Measurements from ENCODE around the gene RGL1. TPM values are rescaled to one million over a fixed set of nuclear protein-coding genes. Genes with fewer than 3 reads are reported as not detected.
A peak's percentile ranks its signal among the peaks of the same experiment; 100 is the strongest.

The RGL1 gene
- total and polyA plus RNA-seq, 2 experiments from 2014 or later: 17.9 to 30.7 TPM

GRCh38 chr1:183778045-183778444 is 26.9 kb upstream of the RGL1 start:
- Histone ChIP-seq H3K4me3 (no peak overlapping the region), H3K27me3 (no peaks in the 10 kb centered on the region), H3K9me2 (replicated peaks; ENCODE audit: insufficient read depth) (no peaks in the 10 kb centered on the region), H3K4me1 (ENCODE audit: insufficient read depth) (no peaks in the 10 kb centered on the region), H3K9me3 (ENCODE audit: low read depth) (no peaks in the 10 kb centered on the region), H2AFZ (no peak overlapping the region), H3K4me2 (peak overlapping the region; percentile 23), H3K27ac (peak overlapping the region; percentile 14), H3K79me2 (no peaks in the 10 kb centered on the region), H4K20me1 (ENCODE audit: insufficient read depth, poor library complexity, severe bottlenecking) (no peaks in the 10 kb centered on the region), H3K36me3 (replicated peaks; ENCODE audit: insufficient read depth, low read depth) (no peaks in the 10 kb centered on the region)
- DNase-seq (ENCODE audit: low spot score): peak; percentile 10
- 56% methylated on average over 3 of the region's 3 CpGs for WGBS (ENCODE audit: low lambda C conversion rate, missing lambda C conversion rate)
- TF ChIP-seq, protein P1, sequence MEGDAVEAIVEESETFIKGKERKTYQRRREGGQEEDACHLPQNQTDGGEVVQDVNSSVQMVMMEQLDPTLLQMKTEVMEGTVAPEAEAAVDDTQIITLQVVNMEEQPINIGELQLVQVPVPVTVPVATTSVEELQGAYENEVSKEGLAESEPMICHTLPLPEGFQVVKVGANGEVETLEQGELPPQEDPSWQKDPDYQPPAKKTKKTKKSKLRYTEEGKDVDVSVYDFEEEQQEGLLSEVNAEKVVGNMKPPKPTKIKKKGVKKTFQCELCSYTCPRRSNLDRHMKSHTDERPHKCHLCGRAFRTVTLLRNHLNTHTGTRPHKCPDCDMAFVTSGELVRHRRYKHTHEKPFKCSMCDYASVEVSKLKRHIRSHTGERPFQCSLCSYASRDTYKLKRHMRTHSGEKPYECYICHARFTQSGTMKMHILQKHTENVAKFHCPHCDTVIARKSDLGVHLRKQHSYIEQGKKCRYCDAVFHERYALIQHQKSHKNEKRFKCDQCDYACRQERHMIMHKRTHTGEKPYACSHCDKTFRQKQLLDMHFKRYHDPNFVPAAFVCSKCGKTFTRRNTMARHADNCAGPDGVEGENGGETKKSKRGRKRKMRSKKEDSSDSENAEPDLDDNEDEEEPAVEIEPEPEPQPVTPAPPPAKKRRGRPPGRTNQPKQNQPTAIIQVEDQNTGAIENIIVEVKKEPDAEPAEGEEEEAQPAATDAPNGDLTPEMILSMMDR (IDR thresholded peaks at IDR 0.05; ENCODE audit: poor library complexity): no peak
- TF ChIP-seq EZH2 (IDR thresholded peaks at IDR 0.05; ENCODE audit: borderline replicate concordance) (no peak), EZH2phosphoT487 (IDR thresholded peaks at IDR 0.05; ENCODE audit: low read depth, severe bottlenecking, unreplicated experiment) (no peak)

GRCh38 chr1:183778568-183779433 is 26.1 kb upstream of the RGL1 start:
- Histone ChIP-seq H2AFZ (no peak overlapping the region), H3K4me1 (ENCODE audit: insufficient read depth) (no peaks in the 10 kb centered on the region), H3K4me3 (no peak overlapping the region), H3K4me2 (no peak overlapping the region), H3K79me2 (no peaks in the 10 kb centered on the region), H3K9me2 (replicated peaks; ENCODE audit: insufficient read depth) (no peaks in the 10 kb centered on the region), H3K27me3 (no peaks in the 10 kb centered on the region), H4K20me1 (ENCODE audit: insufficient read depth, poor library complexity, severe bottlenecking) (no peaks in the 10 kb centered on the region), H3K36me3 (replicated peaks; ENCODE audit: insufficient read depth, low read depth) (no peaks in the 10 kb centered on the region), H3K9me3 (ENCODE audit: low read depth) (no peaks in the 10 kb centered on the region), H3K27ac (peak overlapping the region; percentile 33)
- TF ChIP-seq, protein P1 (IDR thresholded peaks at IDR 0.05; ENCODE audit: poor library complexity): no peak
- TF ChIP-seq EZH2phosphoT487 (IDR thresholded peaks at IDR 0.05; ENCODE audit: low read depth, severe bottlenecking, unreplicated experiment) (no peak), EZH2 (IDR thresholded peaks at IDR 0.05; ENCODE audit: borderline replicate concordance) (no peak)
- DNase-seq (ENCODE audit: low spot score): no peak
- 78% methylated on average over 4 of the region's 4 CpGs for WGBS (ENCODE audit: low lambda C conversion rate, missing lambda C conversion rate)

GRCh38 chr1:183780159-183780558 is 24.8 kb upstream of the RGL1 start:
- Histone ChIP-seq H3K79me2 (no peaks in the 10 kb centered on the region), H3K36me3 (replicated peaks; ENCODE audit: insufficient read depth, low read depth) (no peaks in the 10 kb centered on the region), H3K4me2 (no peak overlapping the region), H2AFZ (no peak overlapping the region), H3K27me3 (no peaks in the 10 kb centered on the region), H3K9me3 (ENCODE audit: low read depth) (no peaks in the 10 kb centered on the region), H3K4me3 (no peak overlapping the region), H3K9me2 (replicated peaks; ENCODE audit: insufficient read depth) (no peaks in the 10 kb centered on the region), H3K4me1 (ENCODE audit: insufficient read depth) (peaks cover 6% of the 10 kb centered on the region), H4K20me1 (ENCODE audit: insufficient read depth, poor library complexity, severe bottlenecking) (no peaks in the 10 kb centered on the region), H3K27ac (no peak overlapping the region)
- TF ChIP-seq EZH2 (IDR thresholded peaks at IDR 0.05; ENCODE audit: borderline replicate concordance): no peak
- TF ChIP-seq, protein P1 (IDR thresholded peaks at IDR 0.05; ENCODE audit: poor library complexity): no peak
- no peak for TF ChIP-seq EZH2phosphoT487 (IDR thresholded peaks at IDR 0.05; ENCODE audit: low read depth, severe bottlenecking, unreplicated experiment)
- no peak for DNase-seq (ENCODE audit: low spot score)
- WGBS (ENCODE audit: low lambda C conversion rate, missing lambda C conversion rate): 73% methylated on average over 2 of the region's 2 CpGs
